Mononuclear cell (primary cell): ENCODE measurements around the gene DSG2. TPM values are rescaled to one million over a fixed set of nuclear protein-coding genes. Genes with fewer than 3 reads are reported as not detected.

Experiments
- total RNA-seq: library from RNA; depleted of rRNA; stranded (reverse); fragments of >200 nt; gene quantifications from one replicate; pipeline ENCODE4 v1.2.3, GENCODE V29; 2012

The DSG2 gene
- total RNA-seq, 1 donor: 0.21 TPM

Other genes with a start within 250 kb of the DSG2 start
- gene DSG1, start 180.0 kb upstream of the DSG2 start, total RNA-seq: not detected
- not detected for gene DSG4, start 121.4 kb upstream of the DSG2 start, total RNA-seq
- gene DSG3, start 50.4 kb upstream of the DSG2 start, total RNA-seq: not detected
- gene TTR, start 93.7 kb downstream of the DSG2 start, total RNA-seq: not detected
- 1.0 TPM for gene B4GALT6, start 186.4 kb downstream of the DSG2 start, total RNA-seq